K562 (cell line): ENCODE data around the gene SST. TPM values are rescaled to one million over a fixed set of nuclear protein-coding genes. Genes with fewer than 3 reads are reported as not detected.

Experiments
- ARID4B ChIP-seq: sonication (generic); formaldehyde crosslinking; IDR thresholded peaks from 2 replicates; pipeline ENCODE4 v1.8.0; 2022; ENCODE audit warnings: mild to moderate bottlenecking, missing genetic modification reagents
- ATF4 ChIP-seq: fragments of 450-650 bp; formaldehyde crosslinking; IDR thresholded peaks from 2 replicates; pipeline ENCODE4 v1.4.0; 2022; ENCODE audit warnings: mild to moderate bottlenecking, moderate library complexity
- CREB3 ChIP-seq: fragments of 450-650 bp; conservative IDR thresholded peaks from 2 replicates; pipeline ENCODE4 v1.6.1; 2016; ENCODE audit warnings: missing genetic modification characterization, low read depth, mild to moderate bottlenecking, missing compliant biosample characterization, moderate library complexity
- CREM ChIP-seq: IDR thresholded peaks from 2 replicates; pipeline ENCODE4 v1.6.1; 2014; ENCODE audit warnings: antibody characterized with exemption, low read depth
- E2F6 ChIP-seq, 2 experiments: IDR thresholded peaks; 2 replicates each; pipeline ENCODE4 v1.6.1; 2011; ENCODE audit warnings: borderline replicate concordance in 1 of 2, control low read depth in 1 of 2, low read depth in 1 of 2, low read length in 1 of 2, mild to moderate bottlenecking in 1 of 2, mixed read lengths in 1 of 2, moderate library complexity in 1 of 2; ENCODE audit not compliant: insufficient read depth in 1 of 2, insufficient read length in 1 of 2, poor library complexity in 1 of 2, severe bottlenecking in 1 of 2; ENCODE audit errors: extremely low read depth in 1 of 2
- FOXA1 ChIP-seq: fragments of 450-650 bp; IDR thresholded peaks from 2 replicates; pipeline ENCODE4 v1.6.1; 2016; ENCODE audit warnings: mild to moderate bottlenecking, borderline replicate concordance
- GABPB1 ChIP-seq: sonication (generic); formaldehyde crosslinking; IDR thresholded peaks from 2 replicates; pipeline ENCODE4 v1.8.0; 2022; ENCODE audit warnings: mild to moderate bottlenecking, missing genetic modification reagents
- GATAD2A ChIP-seq: fragments of 450-650 bp; IDR thresholded peaks from 2 replicates; pipeline ENCODE4 v1.6.1; 2017
- GATAD2B ChIP-seq: fragments of 450-650 bp; IDR thresholded peaks from 2 replicates; pipeline ENCODE4 v1.6.1; 2017; ENCODE audit warnings: mild to moderate bottlenecking, borderline replicate concordance
- HDAC3 ChIP-seq: fragments of 450-650 bp; IDR thresholded peaks from 2 replicates; pipeline ENCODE4 v1.6.1; 2018; ENCODE audit warnings: borderline replicate concordance, mild to moderate bottlenecking, moderate library complexity; ENCODE audit not compliant: partially characterized antibody
- MCM3 ChIP-seq: fragments of 450-650 bp; IDR thresholded peaks from 2 replicates; pipeline ENCODE4 v1.6.1; 2016
- PPARD ChIP-seq: fragments of 250-450 bp; sonication (Bioruptor Pico); IDR thresholded peaks from 2 replicates; pipeline ENCODE4 v1.8.0; 2022; ENCODE audit warnings: inconsistent platforms, mild to moderate bottlenecking, moderate library complexity
- RAD51 ChIP-seq: fragments of 450-650 bp; IDR thresholded peaks from 2 replicates; pipeline ENCODE4 v1.7.1; 2016; ENCODE audit warnings: low read depth, mild to moderate bottlenecking, borderline replicate concordance
- SIX5 ChIP-seq, 2 experiments: IDR thresholded peaks; 2 replicates each; pipeline ENCODE4 v1.6.1; 2011; ENCODE audit warnings: low read length in 2 of 2, borderline replicate concordance in 1 of 2, low read depth in 1 of 2, mild to moderate bottlenecking in 1 of 2, moderate library complexity in 1 of 2; ENCODE audit not compliant: insufficient read depth in 1 of 2
- SP1 ChIP-seq: sonication (generic); formaldehyde crosslinking; IDR thresholded peaks from 2 replicates; pipeline ENCODE4 v1.8.1; 2022; ENCODE audit warnings: mild to moderate bottlenecking, missing genetic modification reagents
- ZBTB7A ChIP-seq: IDR thresholded peaks from 2 replicates; pipeline ENCODE4 v1.6.1; 2011; ENCODE audit warnings: low read depth, mild to moderate bottlenecking, low read length, moderate library complexity, borderline replicate concordance; ENCODE audit not compliant: control insufficient read depth
- ZFP30 ChIP-seq: fragments of 250-450 bp; sonication (Bioruptor Pico); IDR thresholded peaks from 2 replicates; pipeline ENCODE4 v1.8.0; 2022; ENCODE audit warnings: moderate library complexity, mild to moderate bottlenecking, inconsistent platforms, borderline replicate concordance
- ZNF3 ChIP-seq: fragments of 250-450 bp; sonication (Bioruptor Pico); IDR thresholded peaks from 2 replicates; pipeline ENCODE4 v1.5.0; 2021; ENCODE audit warnings: mild to moderate bottlenecking, moderate library complexity
- ZNF586 ChIP-seq: fragments of 450-650 bp; formaldehyde crosslinking; conservative IDR thresholded peaks from 2 replicates; pipeline ENCODE4 v1.4.0; 2020; ENCODE audit warnings: mild to moderate bottlenecking, moderate library complexity
- polyA plus RNA-seq, 8 experiments: library from polyadenylated mRNA; depleted of rRNA in 4 of 8; stranded (reverse) in 5 of 8; unstranded in 3 of 8; fragments of >200 nt; fragmentation: Nextera tagmentation in 2 of 8; fragmentation: Illumina TruSeq in 1 of 8; extraction: Ambion mirVana in 2 of 8; extraction: Trizol in 1 of 8; gene quantifications; 2 replicates each; pipeline versions ENCODE4 v1.2.1 to v1.2.3, GENCODE V29; 2011 to 2014; ENCODE audit warnings: inconsistent platforms in 1 of 8, missing spikeins in 1 of 8
- total RNA-seq, 7 experiments: library from RNA; depleted of rRNA in 6 of 7; stranded (reverse); fragments of >200 nt in 6 of 7; fragmentation: Illumina TruSeq in 2 of 7; extraction: Trizol in 2 of 7; gene quantifications; 2 replicates each; pipeline versions ENCODE4 v1.2.1 to v1.2.3, GENCODE V29; 2011 to 2021; ENCODE audit warnings: low replicate concordance in 1 of 7

SST gene
- total and polyA plus RNA-seq, 9 of the 15 experiments (the other 6 are each of a cell fraction or from before 2014, with no cell fraction given), result not detected

GRCh38 chr3:187669675-187670504 is at the start of gene SST (continued):
- TF ChIP-seq ZNF3 (CRISPR knock-in tag) (no peak), GATAD2B (no peak), CREM (peak; percentile 44; the same call in 1 of the 2 replicates), CREB3 (tag) (0 out of 2 replicates have a peak, but pooled peaks have one; percentile 46), ZBTB7A (no peak), MCM3 (no peak), GABPB1 (no peak), RAD51 (no peak), ZNF586 (no peak), SP1 (CRISPR knock-in tag) (no peak), ATF4 (CRISPR knock-in tag) (no peak), HDAC3 (no peak), PPARD (CRISPR knock-in tag) (no peak), ZFP30 (CRISPR knock-in tag) (no peak), GATAD2A (no peak), ARID4B (CRISPR knock-in tag) (no peak), SIX5 (IDR thresholded peaks at IDR 0.05; ENCODE audit: borderline replicate concordance in 1 of 2, insufficient read depth in 1 of 2, low read depth in 1 of 2, low read length in 2 of 2) (no peak), FOXA1 (no peak), E2F6 (IDR thresholded peaks at IDR 0.05; ENCODE audit: borderline replicate concordance in 1 of 2, extremely low read depth in 1 of 2, insufficient read depth in 1 of 2, insufficient read length in 1 of 2, low read depth in 1 of 2, low read length in 1 of 2, poor library complexity in 1 of 2, severe bottlenecking in 1 of 2) (no peak)
